Measurements from ENCODE around the gene MLLT10.

The MLLT10 gene

GRCh38 chr10:21625623-21626229, 91.7 kb downstream of the MLLT10 start:
- no peak overlapping the region for H3K27ac ChIP-seq (ENCODE audit: low read length)
- H3K36me3 ChIP-seq (ENCODE audit: insufficient read depth, low read length): peaks cover 45% of the 10 kb centered on the region
- no peak overlapping the region for H3K9ac ChIP-seq (ENCODE audit: low read depth, low read length)
- H3K79me2 ChIP-seq (ENCODE audit: insufficient read depth, low read length): peaks cover 14% of the 10 kb centered on the region; the same call in 1 of the 2 replicates
- no peak overlapping the region for H2AFZ ChIP-seq (ENCODE audit: low read depth, low read length)
- peaks cover 6% of the 10 kb centered on the region; the same call in 1 of the 2 replicates for H4K20me1 ChIP-seq (ENCODE audit: insufficient read depth, low read length)
- ATAC-seq (ENCODE audit: insufficient read depth, low read depth) (peak; percentile 49; the same call in 2 of the 3 replicates), DNase-seq (no peak)
- no peak overlapping the region for H3K4me3 ChIP-seq (ENCODE audit: low read depth in 1 of 2, low read length in 2 of 2)
- H3K4me2 ChIP-seq (ENCODE audit: insufficient read depth, low read length): no peak overlapping the region
- no peak for TF ChIP-seq EZH2 (IDR thresholded peaks at IDR 0.05; ENCODE audit: borderline replicate concordance, low read depth, low read length, severe bottlenecking)
- TF ChIP-seq CTCF (IDR thresholded peaks at IDR 0.05; ENCODE audit: borderline replicate concordance, extremely low read depth, low read length, poor library complexity, severe bottlenecking): no peak
- no peaks in the 10 kb centered on the region for H3K4me1 ChIP-seq (ENCODE audit: insufficient read depth, low read length)
- H3K9me3 ChIP-seq (ENCODE audit: insufficient read depth, low read length, severe bottlenecking): no peaks in the 10 kb centered on the region
- no peaks in the 10 kb centered on the region for H3K27me3 ChIP-seq (ENCODE audit: insufficient read depth, low read length, poor library complexity)

- ATAC-seq (ENCODE audit: insufficient read depth, low read depth) (no peak), DNase-seq (no peak)
- Histone ChIP-seq H3K4me3 (ENCODE audit: low read depth in 1 of 2, low read length in 2 of 2) (no peak overlapping the region), H3K79me2 (ENCODE audit: insufficient read depth, low read length) (peaks cover 14% of the 10 kb centered on the region; the same call in 1 of the 2 replicates), H2AFZ (ENCODE audit: low read depth, low read length) (no peak overlapping the region), H3K4me2 (ENCODE audit: insufficient read depth, low read length) (no peak overlapping the region), H4K20me1 (ENCODE audit: insufficient read depth, low read length) (peaks cover 6% of the 10 kb centered on the region; the same call in 1 of the 2 replicates), H3K27me3 (ENCODE audit: insufficient read depth, low read length, poor library complexity) (no peaks in the 10 kb centered on the region), H3K9me3 (ENCODE audit: insufficient read depth, low read length, severe bottlenecking) (no peaks in the 10 kb centered on the region), H3K36me3 (ENCODE audit: insufficient read depth, low read length) (peaks cover 50% of the 10 kb centered on the region), H3K9ac (ENCODE audit: low read depth, low read length) (no peak overlapping the region), H3K27ac (ENCODE audit: low read length) (no peak overlapping the region), H3K4me1 (ENCODE audit: insufficient read depth, low read length) (no peaks in the 10 kb centered on the region)
- no peak for TF ChIP-seq CTCF (IDR thresholded peaks at IDR 0.05; ENCODE audit: borderline replicate concordance, extremely low read depth, low read length, poor library complexity, severe bottlenecking)
- no peak for TF ChIP-seq EZH2 (IDR thresholded peaks at IDR 0.05; ENCODE audit: borderline replicate concordance, low read depth, low read length, severe bottlenecking)
These were observed 92.6 kb downstream of the MLLT10 start for GRCh38 chr10:21626457-21627161.

GRCh38 chr10:21627331-21627730, 93.3 kb downstream of the MLLT10 start:
- H3K9me3 ChIP-seq (ENCODE audit: insufficient read depth, low read length, severe bottlenecking): no peaks in the 10 kb centered on the region
- H3K27me3 ChIP-seq (ENCODE audit: insufficient read depth, low read length, poor library complexity): no peaks in the 10 kb centered on the region
- TF ChIP-seq EZH2 (IDR thresholded peaks at IDR 0.05; ENCODE audit: borderline replicate concordance, low read depth, low read length, severe bottlenecking) (no peak), CTCF (IDR thresholded peaks at IDR 0.05; ENCODE audit: borderline replicate concordance, extremely low read depth, low read length, poor library complexity, severe bottlenecking) (no peak)
- no peak for ATAC-seq (ENCODE audit: insufficient read depth, low read depth)
- no peak overlapping the region for H3K27ac ChIP-seq (ENCODE audit: low read length)
- H3K36me3 ChIP-seq (ENCODE audit: insufficient read depth, low read length): peaks cover 51% of the 10 kb centered on the region
- no peak overlapping the region for H3K4me2 ChIP-seq (ENCODE audit: insufficient read depth, low read length)
- H3K9ac ChIP-seq (ENCODE audit: low read depth, low read length): no peak overlapping the region
- H3K4me1 ChIP-seq (ENCODE audit: insufficient read depth, low read length): no peaks in the 10 kb centered on the region
- H3K79me2 ChIP-seq (ENCODE audit: insufficient read depth, low read length): peaks cover 16% of the 10 kb centered on the region; the same call in 1 of the 2 replicates
- H3K4me3 ChIP-seq (ENCODE audit: low read depth in 1 of 2, low read length in 2 of 2): no peak overlapping the region
- H4K20me1 ChIP-seq (ENCODE audit: insufficient read depth, low read length): peaks cover 6% of the 10 kb centered on the region; the same call in 1 of the 2 replicates
- no peak for DNase-seq
- H2AFZ ChIP-seq (ENCODE audit: low read depth, low read length): no peak overlapping the region

All from DND-41 (cell line).